GM12878 (cell line): ENCODE results near the gene TARDBP.

Source experiments
- CBFB ChIP-seq: IDR thresholded peaks from 2 replicates; pipeline ENCODE4 v1.6.1; 2016; ENCODE audit warnings: antibody characterized with exemption, low read depth
- CREB1 ChIP-seq: IDR thresholded peaks from 2 replicates; pipeline ENCODE4 v1.6.1; 2012; ENCODE audit warnings: low read depth, mild to moderate bottlenecking, inconsistent platforms
- CREM ChIP-seq: IDR thresholded peaks from 2 replicates; pipeline ENCODE4 v1.6.1; 2014; ENCODE audit warnings: antibody characterized with exemption, low read depth
- CTCF ChIP-seq, 3 experiments: IDR thresholded peaks in 2 of 3; conservative IDR thresholded peaks in 1 of 3; 2 replicates each; pipeline ENCODE4 v1.5.1; 2011; ENCODE audit warnings: low read depth in 3 of 3, low read length in 3 of 3, mild to moderate bottlenecking in 3 of 3, control low read depth in 2 of 3, moderate library complexity in 2 of 3, inconsistent platforms in 1 of 3, mixed read lengths in 1 of 3; ENCODE audit not compliant: control insufficient read depth in 2 of 3, insufficient read depth in 1 of 3; ENCODE audit errors: extremely low read depth in 1 of 3
- EZH2 ChIP-seq: IDR thresholded peaks from 2 replicates; pipeline ENCODE4 v1.6.1; 2012; ENCODE audit warnings: low read depth, mild to moderate bottlenecking, control low read depth, inconsistent platforms, low read length, borderline replicate concordance; ENCODE audit not compliant: control insufficient read depth
- HDAC2 ChIP-seq: fragments of 200-600 bp; sonication (generic); IDR thresholded peaks from 2 replicates; pipeline ENCODE4 v1.6.1; 2017
- HDAC6 ChIP-seq: fragments of 200-600 bp; sonication (generic); IDR thresholded peaks from one replicate; pipeline ENCODE4 v1.8.0; 2017; ENCODE audit warnings: antibody characterized with exemption; ENCODE audit not compliant: unreplicated experiment
- KDM1A ChIP-seq: fragments of 200-600 bp; sonication (generic); IDR thresholded peaks from 2 replicates; pipeline ENCODE4 v1.6.1; 2016; ENCODE audit warnings: borderline replicate concordance
- MXI1 ChIP-seq: fragments of 150-350 bp; IDR thresholded peaks from 2 replicates; pipeline ENCODE4 v1.6.1; 2011; ENCODE audit warnings: low read depth, mild to moderate bottlenecking, inconsistent platforms, low read length, improper control_type of control experiment
- NFYA ChIP-seq: IDR thresholded peaks from 2 replicates; pipeline ENCODE4 v1.6.1; 2011; ENCODE audit warnings: low read depth, mild to moderate bottlenecking, low read length, improper control_type of control experiment, borderline replicate concordance
- POLR2A ChIP-seq: IDR thresholded peaks from 2 replicates; pipeline ENCODE4 v1.6.1; 2011; ENCODE audit warnings: low read depth, mild to moderate bottlenecking, low read length

GRCh38 chr1:11046270-11046566 is 33.8 kb downstream of the TARDBP start:
- TF ChIP-seq EZH2 (no peak), POLR2A (no peak), CREB1 (no peak), HDAC2 (no peak), HDAC6 (no peak), CTCF (IDR thresholded peaks at IDR 0.05 in 2 of 3, conservative IDR thresholded peaks at IDR 0.05 in 1 of 3; ENCODE audit: control insufficient read depth in 2 of 3, extremely low read depth in 1 of 3, insufficient read depth in 1 of 3, low read depth in 3 of 3, low read length in 3 of 3) (no peak), CBFB (no peak), KDM1A (no peak), MXI1 (no peak), CREM (no peak), NFYA (no peak)
